ENCODE measurements around the gene TMEM181. TPM values are rescaled to one million over a fixed set of nuclear protein-coding genes. Genes with fewer than 3 reads are reported as not detected.
"Not testable (repeated sequence)": the region's sequence is repeated elsewhere in the genome, so short reads cannot be mapped to it uniquely, and the experiment has no call there.

TMEM181 gene
- total RNA-seq, 1 donor from 2014 or later, result 46.6 TPM

- DNase-seq (ENCODE audit: extremely low read depth, low read depth, low spot score), result no peak
Measured at GRCh38 chr6:158591810-158592209, 31.9 kb downstream of the TMEM181 start.

- no peak for DNase-seq (ENCODE audit: extremely low read depth, low read depth, low spot score)
Measured at GRCh38 chr6:158593670-158594069, 33.8 kb downstream of the TMEM181 start.

- no peak for DNase-seq (ENCODE audit: extremely low read depth, low read depth, low spot score)
Measured at GRCh38 chr6:158595223-158595622, 35.3 kb downstream of the TMEM181 start.

- DNase-seq (ENCODE audit: extremely low read depth, low read depth, low spot score), result no peak
Measured at GRCh38 chr6:158596861-158597260, 37.0 kb downstream of the TMEM181 start.

- no peak for DNase-seq (ENCODE audit: extremely low read depth, low read depth, low spot score)
Measured at GRCh38 chr6:158597565-158597964, 37.7 kb downstream of the TMEM181 start.

GRCh38 chr6:158599635-158600034 lies 39.7 kb downstream of the TMEM181 start:
- DNase-seq (ENCODE audit: extremely low read depth, low read depth, low spot score), result no peak

- DNase-seq (ENCODE audit: extremely low read depth, low read depth, low spot score), result no peak
Measured at GRCh38 chr6:158603261-158604047, 43.6 kb downstream of the TMEM181 start.

- no peak for DNase-seq (ENCODE audit: extremely low read depth, low read depth, low spot score)
Measured at GRCh38 chr6:158604048-158604406, 44.1 kb downstream of the TMEM181 start.

GRCh38 chr6:158605266-158605878 lies 45.5 kb downstream of the TMEM181 start:
- DNase-seq (ENCODE audit: extremely low read depth, low read depth, low spot score), result peak; percentile 47

- DNase-seq (ENCODE audit: extremely low read depth, low read depth, low spot score), result not testable (repeated sequence)
Measured at GRCh38 chr6:158606011-158606410, 46.1 kb downstream of the TMEM181 start.

- no peak for DNase-seq (ENCODE audit: extremely low read depth, low read depth, low spot score)
Measured at GRCh38 chr6:158606935-158607334, 47.0 kb downstream of the TMEM181 start.

GRCh38 chr6:158607411-158608170 lies 47.7 kb downstream of the TMEM181 start:
- DNase-seq (ENCODE audit: extremely low read depth, low read depth, low spot score), result no peak

GRCh38 chr6:158608221-158608620 lies 48.3 kb downstream of the TMEM181 start:
- no peak for DNase-seq (ENCODE audit: extremely low read depth, low read depth, low spot score)

- DNase-seq (ENCODE audit: extremely low read depth, low read depth, low spot score), result no peak
Measured at GRCh38 chr6:158609455-158610155, 49.7 kb downstream of the TMEM181 start.

GRCh38 chr6:158610319-158610968 lies 50.6 kb downstream of the TMEM181 start:
- no peak for DNase-seq (ENCODE audit: extremely low read depth, low read depth, low spot score)

- no peak for DNase-seq (ENCODE audit: extremely low read depth, low read depth, low spot score)
Measured at GRCh38 chr6:158611039-158611438, 51.1 kb downstream of the TMEM181 start.

GRCh38 chr6:158611541-158612370 lies 51.9 kb downstream of the TMEM181 start:
- DNase-seq (ENCODE audit: extremely low read depth, low read depth, low spot score), result no peak

- not testable (repeated sequence) for DNase-seq (ENCODE audit: extremely low read depth, low read depth, low spot score)
Measured at GRCh38 chr6:158614606-158615005, 54.7 kb downstream of the TMEM181 start.

- DNase-seq (ENCODE audit: extremely low read depth, low read depth, low spot score), result not testable (repeated sequence)
Measured at GRCh38 chr6:158618289-158618688, 58.4 kb downstream of the TMEM181 start.
